Measurements from ENCODE around the gene B3GNT9.

DNA sequence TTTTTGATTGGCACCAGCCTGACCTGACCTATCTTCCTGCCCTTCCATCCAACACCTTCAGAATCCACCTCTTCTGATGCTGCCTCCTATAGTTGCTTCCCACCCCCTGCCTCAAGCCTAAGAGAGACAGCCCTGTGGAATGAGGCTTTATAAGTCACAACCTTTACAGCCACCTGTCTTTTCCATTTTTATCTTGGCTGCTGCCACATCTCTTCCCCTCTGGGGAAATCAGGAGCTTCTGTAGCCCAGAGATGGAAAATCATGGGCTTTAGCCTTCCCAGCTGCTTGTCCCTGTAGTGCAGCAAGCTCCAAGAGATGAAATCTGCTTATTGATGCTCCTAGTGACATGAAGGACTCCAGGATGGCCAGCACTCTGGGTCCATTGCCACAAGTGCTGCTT lies 22.4 kb downstream of the B3GNT9 start:
- TF ChIP-seq, protein P1, sequence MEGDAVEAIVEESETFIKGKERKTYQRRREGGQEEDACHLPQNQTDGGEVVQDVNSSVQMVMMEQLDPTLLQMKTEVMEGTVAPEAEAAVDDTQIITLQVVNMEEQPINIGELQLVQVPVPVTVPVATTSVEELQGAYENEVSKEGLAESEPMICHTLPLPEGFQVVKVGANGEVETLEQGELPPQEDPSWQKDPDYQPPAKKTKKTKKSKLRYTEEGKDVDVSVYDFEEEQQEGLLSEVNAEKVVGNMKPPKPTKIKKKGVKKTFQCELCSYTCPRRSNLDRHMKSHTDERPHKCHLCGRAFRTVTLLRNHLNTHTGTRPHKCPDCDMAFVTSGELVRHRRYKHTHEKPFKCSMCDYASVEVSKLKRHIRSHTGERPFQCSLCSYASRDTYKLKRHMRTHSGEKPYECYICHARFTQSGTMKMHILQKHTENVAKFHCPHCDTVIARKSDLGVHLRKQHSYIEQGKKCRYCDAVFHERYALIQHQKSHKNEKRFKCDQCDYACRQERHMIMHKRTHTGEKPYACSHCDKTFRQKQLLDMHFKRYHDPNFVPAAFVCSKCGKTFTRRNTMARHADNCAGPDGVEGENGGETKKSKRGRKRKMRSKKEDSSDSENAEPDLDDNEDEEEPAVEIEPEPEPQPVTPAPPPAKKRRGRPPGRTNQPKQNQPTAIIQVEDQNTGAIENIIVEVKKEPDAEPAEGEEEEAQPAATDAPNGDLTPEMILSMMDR (conservative IDR thresholded peaks at IDR 0.05; ENCODE audit: low read depth, low read length) = no peak
- TF ChIP-seq EZH2 (IDR thresholded peaks at IDR 0.05; ENCODE audit: borderline replicate concordance, low read depth, low read length, poor library complexity, severe bottlenecking) = no peak

All from A673 (cell line).